CD4-positive, alpha-beta T cell treated with Interleukin-15 for 1 hour (primary cell): ENCODE data around the gene APOL2.
"Not testable (repeated sequence)": the region's sequence is repeated elsewhere in the genome, so short reads cannot be mapped to it uniquely, and the experiment has no call there.

Experiments
- DNase-seq: peaks from one replicate; pipeline ENCODE4 v3.0.0-alpha.2; 2020

The APOL2 gene

DNA sequence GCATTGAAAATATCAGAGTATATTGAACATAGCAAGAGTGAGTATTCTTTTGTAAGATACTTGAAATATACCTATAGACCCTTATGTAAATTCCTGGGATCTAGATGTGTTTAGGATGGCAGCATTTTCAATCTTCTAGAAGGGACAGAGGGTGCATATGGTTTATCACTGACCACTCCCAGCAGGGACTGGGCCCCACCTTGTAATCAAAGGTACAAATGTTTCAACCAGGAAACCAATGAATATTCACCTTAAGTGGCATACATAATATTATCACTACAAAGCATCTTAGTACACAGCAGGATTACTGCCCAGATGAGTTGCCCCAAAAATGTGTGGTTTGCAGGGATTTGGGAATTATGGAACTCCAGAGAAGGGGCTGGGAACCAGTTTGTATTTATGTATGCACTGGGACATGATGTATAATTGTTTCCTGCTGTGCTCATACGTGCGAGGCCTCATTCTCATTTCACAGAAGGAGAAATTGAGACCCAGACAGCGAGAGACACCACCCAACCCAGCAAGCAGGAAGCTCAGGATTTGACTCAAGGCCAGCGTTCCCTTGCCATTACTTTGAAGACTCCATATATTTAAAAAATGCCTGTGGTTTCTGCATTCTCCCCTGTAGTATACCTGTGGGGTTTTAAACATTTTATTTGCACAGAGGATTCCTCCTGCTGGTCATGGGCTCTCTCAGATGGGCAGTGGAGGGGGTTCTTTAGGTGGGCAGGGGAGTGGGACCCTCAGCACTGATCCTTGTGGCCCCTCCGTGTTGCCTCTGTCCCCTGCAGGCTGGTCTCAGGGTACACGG, 42.9 kb downstream of the APOL2 start:
- DNase-seq = no peak

DNA sequence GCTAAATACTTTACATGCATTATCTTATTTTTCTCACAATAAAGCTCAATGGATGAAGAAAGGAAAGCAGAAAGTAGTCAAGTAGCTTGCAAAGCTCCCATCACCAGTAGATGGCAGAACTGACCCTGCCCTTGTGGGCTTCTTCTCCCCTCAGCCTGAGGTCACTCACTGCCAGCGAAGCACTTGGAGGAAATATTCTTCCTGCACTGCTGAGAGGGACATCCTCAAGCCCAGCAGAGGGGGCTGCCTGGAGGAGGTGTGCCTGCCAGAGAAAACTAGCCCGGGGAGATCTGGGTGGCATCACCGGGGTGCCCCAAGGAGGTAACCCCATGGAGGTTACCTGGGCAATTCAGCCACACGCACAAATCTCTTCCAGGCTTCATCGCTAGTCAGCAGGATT, 44.4 kb downstream of the APOL2 start:
- peak; percentile 47 for DNase-seq

DNA sequence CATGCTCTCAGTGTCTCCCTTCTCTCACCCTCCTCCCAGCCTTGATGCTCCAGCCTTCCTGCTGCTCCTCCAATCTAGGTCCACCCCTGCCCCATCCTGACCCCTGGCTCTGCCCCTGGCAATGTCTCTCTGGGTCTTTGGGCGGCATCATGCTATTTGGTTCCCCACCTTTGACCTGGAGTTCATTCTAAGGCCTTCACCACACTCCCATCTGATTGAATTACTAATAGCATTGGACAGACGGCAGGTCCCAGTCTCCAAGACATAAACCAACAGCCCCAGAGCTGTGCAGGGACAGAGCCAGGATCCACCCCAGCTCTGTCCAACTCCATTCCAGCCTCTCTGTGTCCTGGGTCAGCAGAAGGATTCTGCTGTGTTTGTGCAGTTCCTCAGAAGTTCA, 44.9 kb downstream of the APOL2 start:
- DNase-seq = no peak

DNA sequence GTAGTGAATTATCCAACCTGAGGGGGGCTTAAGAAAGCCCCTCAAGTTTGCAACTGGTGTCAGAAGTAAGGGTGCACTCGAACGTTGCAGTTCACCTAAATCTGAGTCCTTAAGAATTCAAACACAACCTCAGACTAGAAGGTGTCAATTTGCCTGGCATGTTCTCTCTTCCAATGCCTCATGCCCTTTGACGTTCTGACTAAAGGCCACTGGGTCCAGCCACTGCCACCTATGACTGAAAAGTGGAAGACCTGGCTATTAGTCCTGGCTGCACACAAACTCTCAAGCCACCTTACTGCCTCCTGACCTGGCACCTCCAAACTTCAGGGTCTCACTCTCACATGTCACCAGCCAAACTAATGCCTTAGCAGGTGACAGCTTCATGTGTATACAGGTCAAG, 45.8 kb downstream of the APOL2 start:
- no peak for DNase-seq

DNA sequence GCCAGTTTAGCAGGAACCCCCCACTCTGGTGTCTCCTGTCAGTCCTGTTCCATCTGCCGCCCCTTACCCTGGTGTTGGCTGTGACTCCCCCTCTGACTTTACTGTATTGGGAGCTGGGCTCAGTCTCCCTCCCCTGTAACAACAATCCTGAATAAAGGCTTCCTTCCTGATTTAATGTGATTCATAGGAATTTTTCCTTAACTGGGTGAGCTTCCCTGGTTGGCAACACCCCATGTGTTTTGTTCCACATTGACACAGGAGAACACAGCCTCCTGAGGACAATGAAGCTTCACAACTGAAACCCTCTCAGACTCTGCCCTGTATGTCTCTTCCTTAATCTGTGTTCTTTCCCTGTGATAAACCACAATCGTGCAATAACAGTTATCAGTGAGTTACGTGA, 46.2 kb downstream of the APOL2 start:
- no peak for DNase-seq

DNA sequence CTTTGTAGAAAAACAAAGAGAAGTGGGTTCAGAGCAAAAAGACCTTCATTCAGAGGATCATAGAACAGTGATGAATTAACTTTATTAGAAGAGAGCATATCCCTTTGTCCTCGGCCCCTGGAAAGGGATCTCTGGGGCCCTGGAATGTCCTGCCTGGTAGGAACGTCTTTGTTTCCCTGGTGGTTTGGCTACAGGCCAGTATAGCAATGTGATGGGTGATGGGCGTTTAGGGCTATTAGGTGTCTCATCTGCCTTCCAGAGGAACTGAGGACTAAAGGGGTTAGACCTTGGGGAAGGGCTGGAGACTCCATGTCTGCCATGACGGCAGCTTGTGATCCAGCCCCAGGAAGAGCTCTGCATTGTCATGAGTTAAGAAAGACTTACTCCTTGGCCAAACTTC, 46.8 kb downstream of the APOL2 start:
- DNase-seq = no peak

DNA sequence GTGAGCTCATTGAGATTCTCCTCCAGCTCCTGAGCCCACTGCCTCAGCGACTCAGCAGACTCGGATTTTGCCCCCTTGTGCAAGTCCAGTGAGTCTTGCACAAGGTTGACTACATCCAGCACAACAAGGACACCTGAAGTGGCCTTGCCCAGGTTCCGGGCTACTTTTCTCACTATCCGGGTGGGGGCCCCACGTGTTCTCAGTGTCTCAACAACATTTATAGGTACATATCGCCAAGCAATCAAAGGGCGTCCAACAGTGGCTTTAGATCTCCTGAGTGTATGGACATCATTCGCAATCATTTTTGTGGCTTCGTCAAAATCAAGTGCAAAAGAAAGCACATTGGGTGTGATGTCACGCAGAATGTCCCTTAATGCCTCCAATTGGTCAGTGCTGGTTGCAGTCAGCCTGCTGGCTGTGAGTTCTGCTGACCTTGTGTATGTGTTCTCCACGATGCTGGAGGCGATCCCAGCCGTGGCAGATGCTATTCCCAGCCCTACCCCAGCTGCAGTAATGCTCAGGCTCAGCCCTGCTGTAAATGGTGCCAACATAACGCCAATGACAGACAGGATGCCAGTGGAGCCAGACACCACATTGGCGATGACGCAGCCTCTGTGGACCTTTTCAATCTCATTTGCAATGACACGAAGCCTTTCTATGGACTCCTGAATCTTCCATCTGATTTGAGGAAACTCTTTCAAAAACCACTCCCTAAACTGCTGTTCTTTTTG, 48.1 kb downstream of the APOL2 start:
- no peak for DNase-seq

DNA sequence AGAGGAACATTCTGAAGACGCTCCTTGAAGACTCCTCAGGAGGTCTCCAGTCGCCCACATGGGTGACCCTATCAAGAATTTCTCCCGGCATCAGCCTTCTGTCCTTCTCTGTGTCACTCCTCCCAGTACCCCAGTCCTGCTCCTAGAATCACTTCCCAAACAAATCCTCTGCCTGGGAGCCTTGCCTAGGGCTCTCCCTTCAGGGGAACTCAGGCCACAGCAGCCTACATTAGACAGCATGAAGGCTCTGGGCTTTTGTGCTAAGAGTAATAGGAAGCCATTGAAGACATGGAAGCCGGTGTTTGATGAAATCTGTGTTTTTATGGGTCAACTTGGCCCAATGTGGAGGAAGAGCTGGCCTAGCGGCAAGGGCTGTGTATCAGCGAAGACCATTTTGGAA, 51.5 kb downstream of the APOL2 start:
- not testable (repeated sequence) for DNase-seq

DNA sequence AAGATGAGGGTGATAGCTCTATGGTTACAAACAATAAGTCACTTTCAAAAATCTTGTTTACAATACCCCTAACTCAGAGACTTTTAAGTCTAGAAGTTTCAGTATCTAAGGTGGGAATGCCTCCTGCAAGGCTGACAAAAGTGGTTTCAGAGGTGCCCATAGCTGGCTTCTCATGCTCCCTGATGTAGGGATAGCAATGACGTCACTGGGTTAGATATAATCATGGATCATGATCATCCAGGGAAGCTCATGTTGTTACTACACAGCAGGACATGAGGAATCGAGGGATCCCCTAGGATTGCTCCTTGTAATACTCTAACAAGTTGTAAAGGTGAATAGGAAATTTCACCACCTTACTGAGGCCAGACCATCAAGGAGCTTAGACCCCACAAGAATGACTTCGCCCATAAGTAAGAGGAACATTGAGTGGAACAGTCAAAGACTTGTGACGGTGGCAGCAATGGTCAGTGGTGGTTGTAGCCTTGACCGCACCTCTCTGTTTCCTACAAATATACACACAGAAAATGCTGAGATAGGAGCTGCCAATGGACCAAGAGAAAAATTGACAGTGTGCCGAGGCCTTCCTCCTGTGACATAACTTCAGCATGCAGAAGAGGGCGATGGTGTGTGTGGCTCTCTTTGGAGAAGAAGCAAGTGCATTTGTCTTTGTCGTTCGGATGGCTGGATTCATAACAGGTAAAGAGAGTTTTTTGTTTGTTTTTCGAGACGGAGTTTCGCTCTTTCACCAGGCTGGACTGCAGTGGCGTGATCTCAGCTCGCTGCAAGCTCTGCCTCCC, 53.3 kb downstream of the APOL2 start:
- no peak for DNase-seq

DNA sequence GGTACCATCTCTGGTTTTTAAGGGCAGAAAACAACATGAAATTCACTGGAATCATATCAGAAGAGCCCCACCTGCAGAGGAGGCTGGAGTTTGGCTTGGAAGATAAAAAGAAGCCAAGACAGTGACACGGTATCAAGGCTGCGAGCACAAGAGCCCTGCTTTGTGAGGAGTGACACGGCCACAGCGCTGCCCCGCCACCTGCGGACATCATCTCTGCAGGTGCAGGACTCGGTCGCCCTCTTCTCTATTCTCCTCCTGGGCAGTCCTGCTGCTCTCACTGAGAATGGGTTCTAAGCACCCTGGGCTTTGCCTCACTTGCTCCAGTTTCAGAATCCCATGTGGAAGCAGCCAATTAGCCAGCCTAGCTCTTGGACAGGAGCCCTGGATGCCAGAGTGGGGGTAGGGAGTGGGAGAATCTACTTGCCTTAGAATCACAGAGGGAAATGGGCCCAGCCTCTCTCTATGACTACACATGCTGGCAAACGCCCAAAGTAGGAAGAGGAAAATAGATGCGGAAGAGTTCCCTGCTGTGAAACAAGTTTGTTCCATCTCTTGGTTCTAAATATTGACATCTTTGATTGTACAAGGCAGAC, 54.8 kb downstream of the APOL2 start:
- DNase-seq = no peak

DNA sequence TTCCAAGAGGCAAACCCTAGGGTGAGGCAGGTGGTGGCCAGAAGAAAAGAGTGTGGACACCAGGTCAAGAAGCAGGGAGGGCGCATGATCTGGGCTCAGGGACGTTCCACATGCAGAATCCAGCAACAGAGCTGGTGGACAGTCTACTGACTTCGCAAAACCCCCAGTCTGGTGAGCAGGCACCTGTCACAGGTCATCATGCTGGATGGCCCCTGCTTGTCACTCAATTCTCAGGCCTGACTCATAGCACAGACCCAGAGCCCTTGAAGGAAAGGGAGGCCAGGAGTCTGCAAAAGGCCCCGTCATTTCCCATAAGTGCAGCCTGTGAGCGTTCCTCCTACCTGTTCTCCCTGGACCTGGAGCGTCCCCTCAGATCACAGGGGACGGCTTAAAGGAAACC, 55.9 kb downstream of the APOL2 start:
- DNase-seq = no peak

DNA sequence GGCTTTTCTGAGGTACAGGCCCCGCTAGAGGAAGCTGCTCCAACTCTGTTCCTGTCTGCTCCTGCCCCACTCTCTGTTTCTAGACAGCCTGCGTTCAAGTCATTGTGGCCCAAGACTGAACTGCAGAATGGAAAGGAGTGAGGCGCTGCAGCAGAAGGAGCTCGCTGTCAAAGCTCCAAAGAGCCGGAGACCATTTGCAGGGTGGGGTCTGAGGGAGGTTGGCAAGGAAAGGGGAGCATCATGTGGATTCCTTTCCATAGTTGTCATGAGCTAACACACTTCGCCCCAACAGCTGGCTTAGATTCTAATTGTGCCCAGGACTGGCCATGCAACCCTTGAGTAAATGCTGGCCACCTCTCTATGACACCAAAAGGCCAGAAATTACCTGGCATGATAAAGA, 56.5 kb downstream of the APOL2 start:
- no peak for DNase-seq

DNA sequence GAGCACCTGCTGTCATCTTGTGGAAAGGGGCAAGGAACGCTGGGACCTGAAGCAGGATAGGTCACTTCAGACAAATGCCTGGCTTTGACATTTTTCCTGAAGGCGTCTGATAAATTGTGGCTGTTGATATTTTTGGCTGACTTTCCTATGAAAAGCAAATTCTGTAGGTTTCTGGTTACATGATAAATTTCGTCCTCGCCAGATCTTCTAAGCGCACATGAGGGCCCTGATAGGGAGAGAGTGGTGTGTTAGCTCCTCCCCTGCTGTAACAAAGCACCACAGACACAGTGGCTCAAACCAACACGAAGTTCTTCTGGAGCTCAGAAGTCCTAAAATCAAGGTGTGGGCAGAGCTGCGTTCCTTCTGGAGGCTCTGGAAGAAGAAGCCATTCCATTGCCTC, 57.3 kb downstream of the APOL2 start:
- DNase-seq = no peak

DNA sequence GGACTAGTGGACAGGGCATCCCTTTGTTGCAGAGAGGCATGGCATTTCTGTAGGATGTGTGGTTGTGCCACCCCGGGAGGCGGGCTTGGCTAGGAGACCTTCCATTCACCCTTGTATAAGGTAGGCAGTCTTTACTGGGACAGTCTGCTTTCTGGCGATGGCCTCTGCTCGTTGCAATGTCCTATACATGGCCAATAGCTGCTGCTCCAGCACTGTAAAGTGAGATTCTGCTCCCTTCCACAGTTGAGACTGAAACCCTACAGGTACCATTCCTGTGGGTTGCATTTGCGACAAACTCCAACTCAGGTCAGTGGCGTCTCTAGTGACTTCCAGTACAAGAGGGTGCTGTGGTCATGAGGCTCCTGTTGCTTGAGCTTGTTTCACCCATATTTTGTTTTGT, 58.4 kb downstream of the APOL2 start:
- no peak for DNase-seq

DNA sequence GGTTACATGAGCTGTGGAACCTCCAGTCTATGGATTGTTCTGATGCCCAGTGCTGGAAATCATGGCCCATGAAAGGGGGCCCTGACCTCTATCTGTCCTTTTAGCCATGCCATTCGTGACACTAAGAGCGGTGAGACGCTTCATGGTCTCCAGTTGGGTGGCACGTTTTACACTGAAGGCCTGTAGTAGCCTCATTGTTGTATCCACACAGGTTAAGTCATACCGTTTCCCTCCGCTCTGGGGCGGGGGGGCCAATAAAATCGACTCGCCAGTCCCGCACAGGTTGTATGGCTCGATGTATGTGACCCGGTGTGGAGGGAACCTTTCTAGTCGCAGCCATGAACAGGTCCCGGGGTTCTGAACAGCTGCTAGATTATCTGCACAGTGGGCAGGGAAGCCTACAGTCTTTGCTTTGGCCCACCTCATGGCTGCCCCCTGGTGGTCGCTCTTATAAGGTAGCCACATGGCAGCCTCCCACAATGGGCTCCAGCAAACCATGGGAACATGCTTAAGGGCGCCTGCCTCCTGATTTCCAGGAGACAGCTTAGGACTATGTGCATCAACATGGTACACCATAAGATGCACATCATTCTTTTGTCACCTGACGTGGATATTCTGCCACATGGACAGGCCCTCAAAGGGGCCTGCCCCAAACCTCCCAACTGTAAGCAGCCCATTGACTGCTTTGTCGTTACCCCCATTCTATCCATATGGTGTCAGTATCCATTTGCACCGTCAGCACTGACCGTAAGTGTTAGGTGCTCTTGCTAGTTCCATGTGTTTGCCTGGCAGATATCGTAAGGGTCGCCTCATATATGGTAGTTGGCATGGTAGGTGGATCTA, 59.1 kb downstream of the APOL2 start:
- DNase-seq = peak; percentile 80

DNA sequence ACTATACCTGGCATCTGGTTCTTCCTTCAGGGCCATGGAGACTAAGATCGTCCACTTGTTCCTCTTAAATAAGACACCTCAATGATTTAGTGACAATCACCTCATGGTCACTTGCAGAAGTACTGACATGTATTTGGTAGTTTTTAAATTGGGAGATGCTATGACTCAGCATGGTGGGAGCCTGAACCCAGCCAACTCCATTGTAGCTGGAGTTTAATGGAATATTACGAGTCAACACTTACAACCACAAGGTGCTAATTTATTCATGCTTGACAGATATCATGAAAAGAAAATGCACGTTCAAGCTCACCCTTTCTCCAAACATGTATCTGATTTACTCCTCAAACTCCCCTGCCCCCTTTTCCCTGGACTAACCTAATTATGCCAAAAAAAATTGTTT, 62.2 kb downstream of the APOL2 start:
- DNase-seq = no peak
